HL-60 (cell line): ENCODE results near the gene MAP3K13.
"Not testable (repeated sequence)": the region's sequence is repeated elsewhere in the genome, so short reads cannot be mapped to it uniquely, and the experiment has no call there.

Experiments
- DNase-seq, 2 experiments: peaks; one replicate each; pipeline ENCODE4 v3.0.0-alpha.2; 2010 to 2020; ENCODE audit warnings: low read depth in 1 of 2, low spot score in 1 of 2
- H3K27ac ChIP-seq: fragments of 250-450 bp; sonication (Bioruptor Pico); replicated peaks from 2 replicates; pipeline ENCODE4 v1.5.1; 2020; ENCODE audit warnings: mild to moderate bottlenecking, moderate library complexity
- H3K27me3 ChIP-seq: fragments of 250-450 bp; sonication (Bioruptor Pico); 2 replicates; pipeline ENCODE4 v1.5.1; 2021; ENCODE audit warnings: mild to moderate bottlenecking, moderate library complexity; ENCODE audit not compliant: insufficient read depth, poor library complexity, severe bottlenecking
- H3K4me3 ChIP-seq: replicated peaks from 2 replicates; pipeline ENCODE4 v1.5.1; 2011; ENCODE audit warnings: mild to moderate bottlenecking, control low read depth, low read length; ENCODE audit not compliant: insufficient read depth
- CTCF ChIP-seq: IDR thresholded peaks from one replicate; pipeline ENCODE4 v1.5.1; 2011; ENCODE audit warnings: low read length, control low read depth, inconsistent platforms; ENCODE audit not compliant: insufficient read depth
- GABPA ChIP-seq: IDR thresholded peaks from 2 replicates; pipeline ENCODE4 v1.6.1; 2012; ENCODE audit warnings: low read depth
- POLR2AphosphoS5 ChIP-seq: IDR thresholded peaks from 2 replicates; pipeline ENCODE4 v1.6.1; 2012; ENCODE audit warnings: low read depth
- REST ChIP-seq: IDR thresholded peaks from 2 replicates; pipeline ENCODE4 v1.6.1; 2012; ENCODE audit warnings: low read depth; ENCODE audit not compliant: insufficient replicate concordance
- SPI1 ChIP-seq: IDR thresholded peaks from 2 replicates; pipeline ENCODE4 v1.6.1; 2012; ENCODE audit warnings: low read depth, mild to moderate bottlenecking, borderline replicate concordance

Gene MAP3K13

DNA sequence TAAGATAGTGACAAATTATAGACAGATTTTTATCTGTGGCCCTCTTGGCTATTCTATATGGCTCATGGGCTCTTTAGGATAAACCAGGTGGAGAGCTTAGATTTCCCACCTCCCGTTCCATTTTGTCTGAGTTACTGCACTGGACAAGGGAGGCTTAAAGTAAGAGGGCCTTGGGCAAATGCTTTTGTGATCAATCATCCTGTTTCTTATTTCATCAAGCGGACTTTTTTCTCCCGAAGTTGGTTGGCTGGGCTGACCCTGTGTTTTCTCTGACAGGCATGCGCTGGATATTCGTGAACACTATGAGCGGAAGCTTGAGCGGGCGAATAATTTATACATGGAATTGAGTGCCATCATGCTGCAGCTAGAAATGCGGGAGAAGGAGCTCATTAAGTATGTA, 102.5 kb downstream of the MAP3K13 start:
- TF ChIP-seq REST (no peak), CTCF (no peak), SPI1 (no peak), POLR2AphosphoS5 (no peak), GABPA (no peak)
- Histone ChIP-seq H3K27ac (no peak overlapping the region), H3K27me3 (no peaks in the 10 kb centered on the region), H3K4me3 (no peak overlapping the region)
- DNase-seq = no peak

GRCh38 chr3:185466123-185466522, 103.2 kb downstream of the MAP3K13 start:
- not testable (repeated sequence) for DNase-seq, H3K4me3 ChIP-seq, H3K27ac ChIP-seq, H3K27me3 ChIP-seq

GRCh38 chr3:185469542-185469941, 106.6 kb downstream of the MAP3K13 start:
- TF ChIP-seq REST = no peak
- no peak for TF ChIP-seq GABPA
- TF ChIP-seq SPI1 = no peak
- TF ChIP-seq POLR2AphosphoS5 = no peak
- TF ChIP-seq CTCF = no peak

DNA sequence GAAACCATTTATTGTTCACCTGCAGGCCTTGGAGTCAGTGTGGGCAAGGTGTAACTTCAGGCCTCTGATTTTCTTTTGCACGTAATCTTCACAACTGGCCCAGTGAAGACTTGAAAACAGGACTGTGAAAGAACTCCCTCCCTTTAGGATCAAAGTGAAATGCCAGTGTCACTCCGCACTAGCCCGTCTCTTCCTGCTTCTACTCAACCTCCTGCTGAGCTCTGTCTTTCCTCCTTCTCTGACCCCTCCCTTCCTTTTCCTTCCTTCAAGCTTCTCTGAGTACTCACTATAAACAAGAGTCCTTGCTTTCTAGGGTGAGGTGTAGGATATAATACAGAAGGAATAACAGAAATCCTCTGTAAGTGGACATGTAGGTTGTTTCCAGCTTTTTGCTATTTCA, 107.4 kb downstream of the MAP3K13 start:
- TF ChIP-seq SPI1 (no peak), POLR2AphosphoS5 (no peak), REST (no peak), CTCF (no peak), GABPA (no peak)
- H3K4me3 ChIP-seq = no peak overlapping the region
- DNase-seq = no peak
- no peak overlapping the region for H3K27ac ChIP-seq
- no peaks in the 10 kb centered on the region for H3K27me3 ChIP-seq

More at GRCh38 chr3:185469542-185469941, 106.6 kb downstream of the MAP3K13 start:
- Histone ChIP-seq H3K4me3 (no peak overlapping the region), H3K27me3 (no peaks in the 10 kb centered on the region), H3K27ac (no peak overlapping the region)
- DNase-seq = no peak
